Right ventricle myocardium inferior (tissue), 1 donor: Measurements from ENCODE around the gene RXRB. TPM values are rescaled to one million over a fixed set of nuclear protein-coding genes. Genes with fewer than 3 reads are reported as not detected.
A peak's percentile ranks its signal among the peaks of the same experiment; 100 is the strongest.
"Not testable (repeated sequence)": the region's sequence is repeated elsewhere in the genome, so short reads cannot be mapped to it uniquely, and the experiment has no call there.

ENCODE experiments used
- ATAC-seq: fragments of 200-7000 bp; cut with Tn5 transposase; one replicate; pipeline ENCODE4 v1.9.1; 2020; ENCODE audit warnings: mild to moderate bottlenecking, moderate library complexity
- DNase-seq: peaks from one replicate; pipeline ENCODE4 v3.0.0; 2021; ENCODE audit errors: missing footprints
- intact Hi-C: fragments of 100-400 bp; cut with DNase I; formaldehyde crosslinking; loops from one replicate; pipeline ENCODE4 v1.11.0; 2022
- long read RNA-seq: library from polyadenylated mRNA; unstranded; transcript quantifications from one replicate; pipeline ENCODE4 v2.0.0, GENCODE V29; 2021
- total RNA-seq: library from RNA; stranded (reverse); fragmentation: NEBNext Ultra II Directional; extraction: Animal tissue kit (Norgen Biotek cat#: 25700); gene quantifications from one replicate; pipeline ENCODE4 v1.2.1, GENCODE V29; 2021
- donor health status: DM: no; HTN: yes; CAD: no; lungs with severe emphysema.

The RXRB gene
- 39.3 TPM for total RNA-seq
- long read RNA-seq, transcript RXRB-202 (10 exons, 2,846 nt): minor isoform, 5 of 22 reads
- long read RNA-seq, transcript RXRB-201 (10 exons, 2,908 nt): major isoform, 7 of 22 reads
- long read RNA-seq, partial matches to known transcripts: 3 of 22 reads
- long read RNA-seq, other reads (novel, unspliced or antisense): 6 of 22 reads

GRCh38 chr6:33200219-33201146, at the start of gene RXRB, which contains the start of gene SLC39A7:
Gene RXRB (minus strand): TSS chr6:33200665. CDS start chr6:33200476, 189 bp downstream.
Gene SLC39A7 (plus strand): TSS chr6:33200867. CDS start chr6:33201246, 379 bp downstream.
- intact Hi-C loops: loop anchor here (2.0 to 10.0 kb wide), 3 partner anchors 48 to 1006 kb away; partner anchors contain the start of genes GPSM3 and PBX2
- peak; percentile 89 for ATAC-seq
- peak; percentile 100 for DNase-seq

DNA sequence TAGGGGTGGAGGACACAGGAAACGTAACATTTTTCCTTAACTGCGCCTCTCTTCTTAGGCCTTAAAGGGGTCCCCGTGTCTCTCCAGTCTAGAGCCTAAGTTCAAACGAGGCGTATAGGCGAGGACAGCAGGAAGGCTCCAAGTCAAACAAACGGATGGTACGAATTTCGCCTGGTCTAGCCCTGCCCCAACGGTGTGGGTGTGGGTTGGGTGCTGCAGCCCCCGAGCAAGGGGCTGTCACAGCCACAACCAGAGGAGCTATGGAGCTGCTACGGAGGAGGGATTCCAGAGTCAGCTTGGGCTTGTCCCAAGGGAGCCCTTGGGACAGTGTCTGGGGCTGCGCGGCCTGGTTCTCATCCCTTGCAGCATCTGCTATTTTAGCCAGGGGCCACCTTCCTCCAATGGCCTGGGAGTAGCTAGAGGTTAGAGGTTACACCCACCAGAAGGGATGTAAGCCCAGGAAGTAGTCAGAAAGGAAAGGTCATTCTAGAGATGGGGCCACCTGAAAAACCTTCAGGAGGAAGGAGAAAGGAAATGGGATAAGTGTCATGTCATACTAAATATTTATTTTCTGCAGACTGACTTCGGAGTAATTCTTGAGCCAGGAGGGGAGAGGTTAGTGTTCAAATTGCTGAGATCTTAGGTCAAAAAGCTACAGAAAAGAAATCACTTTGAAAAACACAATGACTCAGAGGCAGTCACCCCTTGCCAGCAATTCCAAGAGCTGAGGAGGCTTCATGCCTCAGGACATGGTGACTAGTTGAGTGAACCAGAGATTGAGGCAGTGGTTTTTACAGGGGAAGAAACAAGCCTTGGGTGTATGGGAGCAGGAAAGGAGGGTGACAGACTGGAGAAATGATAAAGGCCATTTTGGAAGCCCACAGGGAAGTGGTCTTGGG, 49.5 kb upstream of the RXRB start:
- DNase-seq: no peak
- ATAC-seq: peak; percentile 0
- intact Hi-C loops: loop anchor here (2.0 to 5.0 kb wide), 4 partner anchors 41 to 363 kb away; partner anchors contain the start of genes RING1, RXRB and SLC39A7

- DNase-seq: peak; percentile 98
- ATAC-seq: peak; percentile 97
- intact Hi-C loops: loop anchor here (1.0 to 5.0 kb wide), 6 partner anchors 40 to 362 kb away; partner anchors contain the start of genes RING1, RXRB and SLC39A7
Observed at GRCh38 chr6:33248932-33249731, 48.7 kb upstream of the RXRB start.

GRCh38 chr6:33248643-33248931, 48.1 kb upstream of the RXRB start:
- intact Hi-C loops: loop anchor here (1.0 to 5.0 kb wide), 6 partner anchors 40 to 361 kb away; partner anchors contain the start of genes RING1, RXRB and SLC39A7
- no peak for DNase-seq
- ATAC-seq: peak; percentile 3

- ATAC-seq (peak; percentile 79), DNase-seq (peak; percentile 95)
- intact Hi-C loops: loop anchor here (1.0 to 5.0 kb wide), 6 partner anchors 39 to 361 kb away; partner anchors contain the start of genes RING1, RXRB and SLC39A7
Observed at GRCh38 chr6:33247977-33248642, 47.6 kb upstream of the RXRB start.

- intact Hi-C loops: no loop called here
- ATAC-seq: no peak
- DNase-seq: no peak
Observed at GRCh38 chr6:33243476-33243875, 43.0 kb upstream of the RXRB start.

- intact Hi-C loops: no loop called here
- ATAC-seq (no peak), DNase-seq (no peak)
Observed at GRCh38 chr6:33241968-33242367, 41.5 kb upstream of the RXRB start.

GRCh38 chr6:33237741-33238140, 37.3 kb upstream of the RXRB start:
- DNase-seq (no peak), ATAC-seq (no peak)
- intact Hi-C loops: no loop called here

DNA sequence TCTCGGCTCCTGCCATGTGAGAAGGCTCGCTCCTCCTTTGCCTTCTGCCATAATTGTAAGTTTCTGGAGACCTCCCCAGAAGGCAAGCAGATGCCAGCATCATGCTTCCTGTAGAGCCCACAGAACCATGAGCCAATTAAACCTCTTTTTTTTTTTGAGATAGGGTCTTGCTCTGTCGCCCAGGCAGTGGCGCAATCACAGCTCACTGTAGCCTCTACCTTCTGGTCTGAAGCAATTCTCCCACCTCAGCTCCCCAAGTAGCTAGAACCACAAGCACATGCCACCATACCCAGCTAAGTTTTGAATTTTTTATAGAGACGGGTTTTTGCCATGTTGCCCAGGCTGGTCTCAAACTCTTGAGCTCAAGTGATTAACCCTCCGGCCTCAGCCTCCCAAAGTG, 36.4 kb upstream of the RXRB start:
- ATAC-seq: no peak
- intact Hi-C loops: no loop called here
- no peak for DNase-seq

GRCh38 chr6:33236328-33236727, 35.9 kb upstream of the RXRB start:
- DNase-seq: no peak
- intact Hi-C loops: no loop called here
- no peak for ATAC-seq

GRCh38 chr6:33235221-33235634, 34.8 kb upstream of the RXRB start:
- DNase-seq (no peak), ATAC-seq (no peak)
- intact Hi-C loops: no loop called here

DNA sequence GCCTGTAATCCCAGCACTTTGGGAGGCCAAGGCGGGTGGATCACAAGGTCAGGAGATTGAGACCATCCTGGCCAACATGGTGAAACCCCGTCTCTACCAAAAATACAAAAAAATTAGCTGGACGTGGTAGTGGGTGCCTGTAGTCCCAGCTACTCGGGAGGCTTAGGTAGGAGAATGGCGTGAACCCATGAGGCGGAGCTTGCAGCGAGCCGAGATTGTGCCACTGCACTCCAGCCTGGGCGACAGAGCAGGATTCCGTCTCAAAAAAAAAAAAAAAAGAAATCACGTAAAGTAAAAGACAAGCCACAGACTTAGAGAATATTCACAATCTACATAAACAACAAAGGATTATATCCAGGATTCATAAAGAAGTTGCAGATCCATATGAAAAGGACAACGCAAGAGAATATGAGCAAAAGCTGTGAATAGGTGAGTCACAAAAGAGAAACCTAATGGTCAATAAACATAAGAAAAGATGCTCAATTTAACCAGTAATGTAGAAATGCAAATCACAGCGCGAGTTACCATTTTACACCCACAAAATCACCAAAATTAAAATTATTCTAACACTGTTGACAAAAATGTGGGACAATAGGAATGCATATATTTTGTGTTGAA, 26.1 kb upstream of the RXRB start:
- ATAC-seq, intact Hi-C loops: not testable (repeated sequence)

DNA sequence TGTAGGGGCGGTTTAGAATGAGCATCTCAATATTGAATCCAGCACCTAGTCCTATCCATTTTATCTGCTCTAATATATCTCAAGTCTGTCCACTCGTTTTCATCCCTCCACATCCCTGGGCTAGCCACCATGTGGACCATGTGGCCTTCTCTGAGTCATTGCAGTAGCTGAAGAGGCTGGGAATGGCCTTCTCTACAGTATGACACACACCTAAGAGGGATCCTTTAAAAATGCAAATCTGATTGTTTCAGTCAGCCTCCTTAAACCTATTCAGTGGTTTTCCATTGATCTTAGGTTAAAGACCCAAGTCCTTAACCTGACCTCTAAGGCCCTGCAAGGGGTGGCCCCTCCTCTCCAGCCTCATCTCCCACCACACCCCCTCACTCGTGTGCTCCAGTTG, 17.2 kb upstream of the RXRB start:
- no peak for DNase-seq
- ATAC-seq: no peak
- intact Hi-C loops: no loop called here

More for the DNA sequence above, 26.1 kb upstream of the RXRB start:
- DNase-seq: not testable (repeated sequence)

DNA sequence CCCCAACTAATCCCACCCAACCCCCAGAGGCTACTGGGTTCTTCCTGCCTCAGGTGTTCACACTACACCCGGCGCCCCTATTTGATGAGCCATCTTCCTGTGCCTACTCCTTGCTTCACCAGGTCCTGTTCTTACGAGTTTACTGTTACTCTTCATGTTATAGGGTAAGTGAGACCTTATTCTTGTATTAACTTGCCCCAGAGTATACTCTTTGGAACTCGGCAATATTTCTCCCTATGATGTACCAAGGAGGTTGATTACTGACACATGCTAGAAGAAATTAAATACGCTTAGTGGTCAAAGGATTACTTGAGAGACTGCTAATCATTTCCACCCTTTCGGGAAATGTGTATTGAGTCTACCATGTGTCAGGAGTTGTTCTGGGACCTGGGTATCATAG, 16.8 kb upstream of the RXRB start:
- intact Hi-C loops: no loop called here
- DNase-seq: no peak
- no peak for ATAC-seq

DNA sequence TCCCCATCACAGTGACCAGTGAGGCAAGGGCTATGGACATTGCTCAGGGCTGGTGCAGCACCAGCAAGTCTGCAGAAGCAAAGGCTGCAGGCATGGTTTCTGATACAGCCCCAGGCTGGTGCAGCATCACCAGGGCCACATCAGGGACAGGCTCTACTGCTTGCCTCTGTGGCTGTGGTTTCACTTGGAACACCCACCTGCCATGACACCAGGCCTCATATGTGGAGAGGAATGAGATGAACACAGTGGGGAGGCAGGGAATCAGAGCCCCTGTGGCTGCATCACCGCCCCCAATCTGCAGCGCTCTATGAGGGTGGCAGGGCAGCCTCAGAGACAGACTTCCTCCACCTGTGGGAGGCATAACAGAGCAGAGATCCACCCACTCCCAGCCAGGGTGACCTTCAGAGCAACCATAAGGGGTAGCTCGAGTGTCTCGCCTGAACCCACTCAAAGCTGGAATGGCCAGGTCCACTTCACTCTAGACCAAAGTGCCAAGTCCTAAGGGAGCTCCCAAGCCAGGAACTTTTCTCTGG, 15.7 kb upstream of the RXRB start:
- ATAC-seq (no peak), DNase-seq (no peak)
- intact Hi-C loops: no loop called here

DNA sequence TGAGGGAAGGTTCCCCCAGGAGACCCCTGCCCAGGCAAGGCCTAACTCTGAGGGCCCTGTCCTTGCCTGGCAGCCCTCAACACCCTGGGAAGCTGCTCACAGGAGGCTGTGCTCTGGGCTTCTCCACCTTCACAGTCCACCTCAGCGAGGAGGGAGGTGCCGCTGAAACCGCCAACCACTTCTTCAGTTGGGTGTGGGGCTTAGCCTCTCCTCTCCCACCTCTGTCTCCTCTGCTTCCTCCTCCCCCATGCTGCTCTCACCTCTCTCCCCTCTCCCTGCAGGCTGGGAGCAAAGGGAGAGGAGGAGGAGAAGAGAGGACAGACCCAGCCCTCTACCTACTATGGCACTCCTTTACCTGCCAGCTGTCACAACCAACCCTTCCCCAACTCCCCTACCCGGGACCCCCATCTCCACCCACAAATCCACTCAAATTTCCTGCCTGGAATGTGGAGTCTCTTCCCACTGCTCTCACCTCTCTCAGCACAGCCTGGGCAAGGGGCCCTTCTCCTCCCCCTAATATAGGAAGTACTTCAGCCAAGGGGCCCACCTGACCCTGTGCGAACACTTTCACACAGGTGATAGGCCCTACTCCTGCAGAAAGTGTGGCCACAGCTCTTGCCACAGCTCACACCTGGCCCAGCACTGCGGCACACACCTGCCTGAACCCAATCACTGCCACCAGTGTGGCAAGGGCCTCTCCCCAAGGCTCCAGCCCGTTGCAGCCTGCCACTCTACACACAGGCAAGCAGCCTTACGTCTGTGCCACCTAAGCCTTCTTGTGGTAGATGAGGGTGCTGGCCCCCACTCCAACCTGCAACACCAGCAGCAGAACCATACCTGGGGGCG, 15.0 kb upstream of the RXRB start:
- intact Hi-C loops: no loop called here
- no peak for DNase-seq
- no peak for ATAC-seq
